GM18517 (cell line): ENCODE results near the gene SRL.
"Not testable (repeated sequence)": the region's sequence is repeated elsewhere in the genome, so short reads cannot be mapped to it uniquely, and the experiment has no call there.

Source experiments
- ATAC-seq: cut with Tn5 transposase; IDR thresholded peaks from one replicate; pipeline ENCODE4 v1.9.1; 2021; ENCODE audit warnings: mild to moderate bottlenecking, moderate library complexity; ENCODE audit not compliant: unreplicated experiment

SRL gene

GRCh38 chr16:4172070-4172469, 69.8 kb downstream of the SRL start:
- ATAC-seq, result no peak

GRCh38 chr16:4169415-4169814, 72.5 kb downstream of the SRL start:
- ATAC-seq, result no peak

- no peak for ATAC-seq
Measured at GRCh38 chr16:4166821-4167220, 75.1 kb downstream of the SRL start.

- no peak for ATAC-seq
Measured at GRCh38 chr16:4160658-4161430, 81.0 kb downstream of the SRL start.

- ATAC-seq, result no peak
Measured at GRCh38 chr16:4159726-4160125, 82.2 kb downstream of the SRL start.

GRCh38 chr16:4158143-4159093, 83.5 kb downstream of the SRL start:
- ATAC-seq, result no peak

GRCh38 chr16:4157376-4157825, 84.5 kb downstream of the SRL start:
- no peak for ATAC-seq

GRCh38 chr16:4156503-4156902, 85.4 kb downstream of the SRL start:
- ATAC-seq, result not testable (repeated sequence)

GRCh38 chr16:4153364-4153763, 88.5 kb downstream of the SRL start:
- not testable (repeated sequence) for ATAC-seq

- no peak for ATAC-seq
Measured at GRCh38 chr16:4152267-4152666, 89.6 kb downstream of the SRL start.

GRCh38 chr16:4147236-4147635, 94.6 kb downstream of the SRL start:
- ATAC-seq, result no peak

- no peak for ATAC-seq
Measured at GRCh38 chr16:4142268-4142667, 99.6 kb downstream of the SRL start.

- no peak for ATAC-seq
Measured at GRCh38 chr16:4141604-4142003, 100.3 kb downstream of the SRL start.

GRCh38 chr16:4140652-4141051, 101.2 kb downstream of the SRL start:
- ATAC-seq, result no peak

- no peak for ATAC-seq
Measured at GRCh38 chr16:4139968-4140367, 101.9 kb downstream of the SRL start.
